HFF-Myc (cell line): Measurements from ENCODE around the gene EIF4G3.

Source experiments
- DNase-seq: peaks from one replicate; pipeline ENCODE4 v3.0.0-alpha.2; 2011; ENCODE audit warnings: low read depth; ENCODE audit errors: extremely low read depth
- H3K4me3 ChIP-seq: replicated peaks from 2 replicates; pipeline ENCODE4 v1.5.1; 2011; ENCODE audit warnings: low read depth, mild to moderate bottlenecking, control low read depth, low read length
- TF ChIP-seq, protein P1 (sequence below): IDR thresholded peaks from 2 replicates; pipeline ENCODE4 v1.5.1; 2012; ENCODE audit warnings: mild to moderate bottlenecking, low read depth, low read length, control low read depth; ENCODE audit errors: missing control alignments

The EIF4G3 gene

DNA sequence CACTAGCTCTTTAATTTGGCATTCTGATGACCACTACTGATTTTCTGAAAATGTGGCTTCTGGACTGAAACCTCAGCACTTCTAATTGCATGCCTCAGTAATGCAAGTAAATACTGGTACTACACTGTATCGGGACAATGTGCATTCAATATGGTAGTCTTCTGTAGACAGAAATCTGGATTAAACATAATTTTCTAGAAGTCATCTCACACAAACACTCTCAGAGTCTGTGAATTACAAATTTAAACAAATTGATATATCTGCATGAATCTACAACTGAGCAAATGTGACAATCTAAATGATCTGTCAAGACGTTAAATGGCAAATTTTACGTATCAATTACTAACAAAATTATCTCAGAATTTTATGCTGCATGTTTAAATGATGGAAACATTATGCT is 413.3 kb downstream of the EIF4G3 start:
- TF ChIP-seq, protein P1, sequence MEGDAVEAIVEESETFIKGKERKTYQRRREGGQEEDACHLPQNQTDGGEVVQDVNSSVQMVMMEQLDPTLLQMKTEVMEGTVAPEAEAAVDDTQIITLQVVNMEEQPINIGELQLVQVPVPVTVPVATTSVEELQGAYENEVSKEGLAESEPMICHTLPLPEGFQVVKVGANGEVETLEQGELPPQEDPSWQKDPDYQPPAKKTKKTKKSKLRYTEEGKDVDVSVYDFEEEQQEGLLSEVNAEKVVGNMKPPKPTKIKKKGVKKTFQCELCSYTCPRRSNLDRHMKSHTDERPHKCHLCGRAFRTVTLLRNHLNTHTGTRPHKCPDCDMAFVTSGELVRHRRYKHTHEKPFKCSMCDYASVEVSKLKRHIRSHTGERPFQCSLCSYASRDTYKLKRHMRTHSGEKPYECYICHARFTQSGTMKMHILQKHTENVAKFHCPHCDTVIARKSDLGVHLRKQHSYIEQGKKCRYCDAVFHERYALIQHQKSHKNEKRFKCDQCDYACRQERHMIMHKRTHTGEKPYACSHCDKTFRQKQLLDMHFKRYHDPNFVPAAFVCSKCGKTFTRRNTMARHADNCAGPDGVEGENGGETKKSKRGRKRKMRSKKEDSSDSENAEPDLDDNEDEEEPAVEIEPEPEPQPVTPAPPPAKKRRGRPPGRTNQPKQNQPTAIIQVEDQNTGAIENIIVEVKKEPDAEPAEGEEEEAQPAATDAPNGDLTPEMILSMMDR: no peak
- no peak for DNase-seq
- H3K4me3 ChIP-seq: no peak overlapping the region

DNA sequence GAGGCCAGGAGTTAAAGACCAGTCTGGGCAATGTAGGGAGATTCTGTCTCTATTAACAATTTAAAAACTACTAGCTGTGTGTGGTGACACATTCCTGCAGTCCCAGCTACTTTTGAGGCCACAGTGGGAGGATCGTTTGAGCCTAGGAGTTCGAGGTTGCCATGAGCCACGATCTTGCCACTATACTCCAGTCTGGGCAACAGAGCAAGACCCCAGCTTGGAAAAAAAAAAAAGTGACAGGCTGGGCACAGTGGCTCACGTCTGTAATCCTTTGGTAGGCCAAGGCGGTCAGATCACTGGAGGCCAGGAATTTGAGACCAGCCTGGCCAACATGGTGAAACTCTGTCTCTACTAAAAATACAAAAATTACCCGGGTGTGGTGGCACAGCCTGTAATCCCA is 416.4 kb downstream of the EIF4G3 start:
- H3K4me3 ChIP-seq: no peak overlapping the region
- TF ChIP-seq, protein P1: no peak
- DNase-seq: no peak
